ENCODE results near the gene KRT78. TPM values are rescaled to one million over a fixed set of nuclear protein-coding genes. Genes with fewer than 3 reads are reported as not detected.

KRT78 gene
- total and polyA plus RNA-seq, 2 of the 13 experiments (the other 11 are each of a cell fraction or from before 2014, with no cell fraction given), result not detected

DNA sequence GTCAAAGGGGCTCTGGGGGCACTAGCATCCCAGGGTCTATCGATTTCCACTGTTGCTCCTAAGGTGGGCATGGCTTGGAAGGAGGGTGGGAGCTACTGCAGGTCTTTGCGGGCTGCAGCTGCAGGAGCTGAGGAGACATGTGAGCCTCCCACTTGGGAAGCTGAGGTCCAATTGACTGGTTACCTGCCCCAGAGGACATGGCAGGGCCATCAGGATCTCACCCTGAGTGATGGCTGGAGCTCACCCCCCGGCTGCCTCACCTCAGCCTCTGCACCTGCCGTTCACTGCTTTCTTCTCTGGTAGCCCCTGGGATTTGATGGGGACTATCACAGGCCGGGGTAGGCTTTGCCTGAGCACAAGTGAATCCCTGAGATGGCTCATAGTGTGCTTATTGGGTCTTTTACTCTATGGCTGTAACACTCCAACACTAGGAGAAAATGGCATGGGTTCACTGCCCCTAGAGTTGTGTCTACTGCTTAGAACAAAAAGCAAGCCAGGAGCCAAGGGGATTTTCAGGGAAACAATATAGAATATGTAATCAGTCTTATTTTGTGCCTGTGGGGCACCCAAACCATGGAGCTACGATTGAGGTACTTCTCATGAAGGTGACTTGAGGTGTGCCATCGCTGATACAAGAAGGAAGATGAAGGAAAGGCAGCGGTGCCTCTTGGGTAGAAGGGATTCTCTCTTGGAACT, 31.6 kb downstream of the KRT78 start:
- Histone ChIP-seq H4K20me1 (ENCODE audit: insufficient read depth, low read length) (no peaks in the 10 kb centered on the region), H3K79me2 (ENCODE audit: insufficient read depth, low read length) (no peaks in the 10 kb centered on the region), H3K4me3 (replicated peaks in 1 of 3; ENCODE audit: insufficient read depth in 1 of 3, low read depth in 2 of 3, low read length in 3 of 3) (no peak overlapping the region), H2AFZ (ENCODE audit: low read length) (no peak overlapping the region), H3K27me3 (ENCODE audit: control insufficient read depth in 1 of 2, insufficient read depth in 2 of 2, low read length in 2 of 2) (peaks cover 4 to 43% of the 10 kb centered on the region in 2 experiments; a peak in 4 of 5 replicates), H3K9ac (ENCODE audit: insufficient read depth, low read depth, low read length) (no peak overlapping the region), H3K27ac (ENCODE audit: extremely low read length, insufficient read depth, low read length) (no peak overlapping the region), H3K36me3 (replicated peaks in 1 of 2; ENCODE audit: control insufficient read depth in 1 of 2, insufficient read depth in 2 of 2, low read length in 2 of 2) (no peaks in the 10 kb centered on the region), H3K4me1 (ENCODE audit: insufficient read depth, low read length) (no peaks in the 10 kb centered on the region), H3K4me2 (ENCODE audit: low read depth, low read length) (no peak overlapping the region), H3K9me3 (ENCODE audit: low read length) (no peaks in the 10 kb centered on the region)
- no peak for TF ChIP-seq PHF21A (CRISPR knock-in tag; IDR thresholded peaks at IDR 0.05)
- TF ChIP-seq SP4 (CRISPR knock-in tag; IDR thresholded peaks at IDR 0.05), result no peak
- no peak for TF ChIP-seq MAFG (CRISPR knock-in tag; IDR thresholded peaks at IDR 0.05)
- TF ChIP-seq ZNF563 (CRISPR knock-in tag; IDR thresholded peaks at IDR 0.05), result no peak
- WGBS (ENCODE audit: low lambda C conversion rate), result 27% methylated on average over 4 of the region's 8 CpGs
- BruUV-seq (replicated peaks), result no TSS peak
- in situ Hi-C loops (cut with HindIII; ENCODE audit: extremely low pct_ligation_motif_present, low pct_unique_long_range_greater_than_20kb), result no loop called here
- CTCF ChIA-PET (ENCODE audit: low intra/inter-chr PET ratio, low total read pairs), result no interaction called here
- FAIRE-seq, result no peak
- DNase-seq (ENCODE audit: low spot score), result no peak
- intact Hi-C loops (cut with micrococcal nuclease; ENCODE audit: unreplicated experiment), result no loop called here
- POLR2A ChIA-PET, result no interaction called here
- ATAC-seq, result no peak

DNA sequence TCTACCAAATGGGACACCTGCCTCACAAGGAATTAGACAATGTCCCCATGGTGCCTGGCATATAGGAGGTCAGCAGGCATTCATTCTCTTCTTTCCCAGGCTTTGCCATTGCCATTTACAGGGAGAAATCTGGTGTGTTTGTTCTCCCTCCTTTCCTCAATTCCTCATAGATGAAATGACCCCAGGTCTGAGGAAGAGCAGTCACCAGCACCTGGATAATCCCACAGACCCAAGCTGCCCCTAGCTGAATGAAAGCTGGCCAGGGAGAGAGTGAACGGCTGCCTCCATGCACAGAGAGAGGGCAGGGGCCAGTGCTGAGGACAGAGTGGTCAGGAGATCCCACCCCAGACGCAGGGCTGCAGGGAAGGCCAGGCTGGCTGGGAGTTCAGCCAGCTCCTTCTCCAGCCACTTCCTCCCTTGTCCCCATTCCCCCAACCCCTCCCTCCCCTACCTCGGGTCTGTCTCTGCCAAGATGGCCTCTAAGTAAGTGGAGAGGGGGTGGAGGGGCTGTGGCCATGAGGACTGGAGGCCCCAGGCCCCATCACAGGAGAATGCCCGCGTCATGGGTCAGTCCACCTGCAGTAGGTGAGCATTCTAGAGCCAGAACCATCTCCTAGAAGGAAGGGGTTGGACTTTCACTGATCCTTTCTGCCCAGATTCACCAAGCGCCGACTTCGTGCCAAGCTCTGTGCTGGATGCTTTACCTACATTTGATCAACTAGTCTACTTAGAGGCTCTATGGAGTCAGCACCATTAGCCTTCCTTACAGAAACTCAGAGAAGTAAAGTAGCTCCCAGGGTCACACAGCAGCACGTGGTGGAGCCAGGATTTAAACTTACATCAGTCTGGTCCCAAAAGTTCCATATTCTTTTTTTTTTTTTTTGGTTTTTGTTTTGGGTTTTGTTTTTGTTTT, 32.9 kb downstream of the KRT78 start:
- Histone ChIP-seq H3K4me3 (replicated peaks in 1 of 3; ENCODE audit: insufficient read depth in 1 of 3, low read depth in 2 of 3, low read length in 3 of 3) (no peak overlapping the region), H2AFZ (ENCODE audit: low read length) (no peak overlapping the region), H3K4me1 (ENCODE audit: insufficient read depth, low read length) (no peaks in the 10 kb centered on the region), H3K36me3 (replicated peaks in 1 of 2; ENCODE audit: control insufficient read depth in 1 of 2, insufficient read depth in 2 of 2, low read length in 2 of 2) (no peaks in the 10 kb centered on the region), H3K4me2 (ENCODE audit: low read depth, low read length) (no peak overlapping the region), H3K9ac (ENCODE audit: insufficient read depth, low read depth, low read length) (no peak overlapping the region), H3K27ac (ENCODE audit: extremely low read length, insufficient read depth, low read length) (no peak overlapping the region), H3K9me3 (ENCODE audit: low read length) (no peaks in the 10 kb centered on the region), H4K20me1 (ENCODE audit: insufficient read depth, low read length) (no peaks in the 10 kb centered on the region), H3K27me3 (ENCODE audit: control insufficient read depth in 1 of 2, insufficient read depth in 2 of 2, low read length in 2 of 2) (peaks cover 4 to 47% of the 10 kb centered on the region in 2 experiments; a peak in 4 of 5 replicates), H3K79me2 (ENCODE audit: insufficient read depth, low read length) (no peaks in the 10 kb centered on the region)
- no peak for FAIRE-seq
- intact Hi-C loops (cut with micrococcal nuclease; ENCODE audit: unreplicated experiment), result no loop called here
- POLR2A ChIA-PET, result no interaction called here
- no peak for ATAC-seq
- no TSS peak for BruUV-seq (replicated peaks)
- WGBS (ENCODE audit: low lambda C conversion rate), result 18% methylated on average over 3 of the region's 9 CpGs
- TF ChIP-seq ZFP37 (CRISPR knock-in tag; IDR thresholded peaks at IDR 0.05; ENCODE audit: borderline replicate concordance) (no peak), ZNF773 (CRISPR knock-in tag; IDR thresholded peaks at IDR 0.05; ENCODE audit: borderline replicate concordance) (no peak)
- in situ Hi-C loops (cut with HindIII; ENCODE audit: extremely low pct_ligation_motif_present, low pct_unique_long_range_greater_than_20kb), result no loop called here
- DNase-seq (ENCODE audit: low spot score), result no peak
- CTCF ChIA-PET (ENCODE audit: low intra/inter-chr PET ratio, low total read pairs), result no interaction called here
